ENCODE results near the gene AMMECR1.
"Not testable (repeated sequence)": the region's sequence is repeated elsewhere in the genome, so short reads cannot be mapped to it uniquely, and the experiment has no call there.

Gene AMMECR1

GRCh38 chrX:110245011-110245410, 72.9 kb downstream of the AMMECR1 start:
- TF ChIP-seq CTCF (IDR thresholded peaks at IDR 0.05; ENCODE audit: extremely low read depth, missing control alignments), result no peak
- DNase-seq (ENCODE audit: low spot score), result no peak

DNA sequence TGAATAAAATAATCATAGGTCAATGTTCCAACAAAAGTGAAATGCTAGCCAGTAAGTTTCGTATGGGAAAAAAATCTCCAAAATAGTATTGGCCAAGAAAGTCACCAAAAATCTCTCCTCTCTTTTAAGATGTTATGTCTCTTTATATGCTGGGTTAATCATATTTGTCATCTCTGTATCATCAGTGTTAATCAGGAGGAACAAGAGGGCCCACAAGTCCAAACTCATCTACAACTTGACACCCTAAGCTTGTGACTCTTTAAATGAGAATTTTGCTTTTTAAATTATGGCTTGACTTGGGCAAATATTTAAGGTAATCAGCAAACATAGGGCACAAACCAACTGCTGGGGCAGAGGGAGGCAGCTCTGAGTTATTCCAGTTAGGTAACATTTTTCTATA, 75.5 kb downstream of the AMMECR1 start:
- no peak for DNase-seq (ENCODE audit: low spot score)
- TF ChIP-seq CTCF (IDR thresholded peaks at IDR 0.05; ENCODE audit: extremely low read depth, missing control alignments), result no peak

- no peak for DNase-seq (ENCODE audit: low spot score)
- no peak for TF ChIP-seq CTCF (IDR thresholded peaks at IDR 0.05; ENCODE audit: extremely low read depth, missing control alignments)
Observed at GRCh38 chrX:110241816-110242215, 76.1 kb downstream of the AMMECR1 start.

DNA sequence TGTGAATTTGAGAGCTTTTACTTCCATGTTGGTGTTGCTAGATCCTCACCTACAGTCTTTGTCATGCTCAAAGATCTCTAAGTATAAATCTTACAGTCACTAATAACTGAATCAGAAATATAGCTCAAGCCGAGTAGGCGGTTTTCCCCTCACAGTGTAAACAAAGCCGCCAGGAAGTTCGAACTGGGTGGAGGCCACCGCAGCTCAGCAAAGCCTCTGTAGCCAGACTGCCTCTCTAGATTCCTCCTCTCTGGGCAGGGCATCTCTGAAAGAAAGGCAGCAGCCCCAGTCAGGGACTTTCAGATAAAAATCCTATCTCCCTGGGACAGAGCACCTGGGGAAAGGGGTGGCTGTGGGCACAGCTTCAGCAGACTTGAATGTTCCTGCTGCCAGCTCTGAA, 79.6 kb downstream of the AMMECR1 start:
- DNase-seq (ENCODE audit: low spot score), result not testable (repeated sequence)

GRCh38 chrX:110231485-110231884, 86.4 kb downstream of the AMMECR1 start:
- not testable (repeated sequence) for DNase-seq (ENCODE audit: low spot score)

GRCh38 chrX:110229497-110230111, 88.3 kb downstream of the AMMECR1 start:
- not testable (repeated sequence) for DNase-seq (ENCODE audit: low spot score)

GRCh38 chrX:110228453-110228852, 89.4 kb downstream of the AMMECR1 start:
- no peak for DNase-seq (ENCODE audit: low spot score)
- TF ChIP-seq CTCF (IDR thresholded peaks at IDR 0.05; ENCODE audit: extremely low read depth, missing control alignments), result no peak

GRCh38 chrX:110226931-110227330, 91.0 kb downstream of the AMMECR1 start:
- no peak for TF ChIP-seq CTCF (IDR thresholded peaks at IDR 0.05; ENCODE audit: extremely low read depth, missing control alignments)
- no peak for DNase-seq (ENCODE audit: low spot score)

DNA sequence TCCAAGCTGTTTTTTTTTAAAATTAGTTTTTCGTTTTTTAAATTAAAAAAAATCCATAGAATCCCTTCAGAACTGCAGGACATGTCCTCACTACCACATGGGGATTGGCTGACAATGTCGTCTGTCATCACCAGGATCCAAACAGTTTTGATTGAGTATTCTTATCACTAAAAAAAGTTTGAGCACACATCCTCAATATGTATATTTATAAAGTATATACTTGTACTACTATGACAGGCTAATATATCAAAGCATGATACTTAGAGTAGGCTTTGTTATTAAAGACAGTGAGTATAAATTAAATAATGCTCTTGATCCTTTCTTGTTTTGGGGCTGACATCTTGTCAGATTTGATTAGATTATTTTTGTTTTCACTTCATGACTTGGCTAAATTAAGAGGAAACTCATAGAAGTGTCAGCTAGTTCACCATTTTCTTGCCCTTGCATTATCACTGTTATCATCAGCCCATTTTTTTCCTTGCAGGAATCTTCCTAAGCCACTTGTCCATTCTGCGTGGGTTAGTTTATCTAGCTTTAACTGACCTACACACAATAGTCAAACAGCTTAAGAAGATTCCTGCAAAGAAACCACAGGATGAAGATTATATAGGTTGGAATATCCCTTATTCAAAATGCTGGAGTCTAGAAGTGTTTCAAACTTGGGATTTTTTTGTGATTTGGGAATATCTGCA, 92.8 kb downstream of the AMMECR1 start:
- TF ChIP-seq CTCF (IDR thresholded peaks at IDR 0.05; ENCODE audit: extremely low read depth, missing control alignments), result no peak
- DNase-seq (ENCODE audit: low spot score), result no peak
